NT2/D1 (cell line): ENCODE results near the gene HDX.

Experiments
- SUZ12 ChIP-seq: IDR thresholded peaks from 2 replicates; pipeline ENCODE4 v1.6.1; 2011; ENCODE audit not compliant: insufficient read length, insufficient read depth; ENCODE audit errors: extremely low read depth
- YY1 ChIP-seq: IDR thresholded peaks from 2 replicates; pipeline ENCODE4 v1.6.1; 2011; ENCODE audit not compliant: insufficient read length, insufficient read depth
- ZNF274 ChIP-seq: IDR thresholded peaks from 2 replicates; pipeline ENCODE4 v1.6.1; 2011; ENCODE audit warnings: mild to moderate bottlenecking, low read depth, low read length

- TF ChIP-seq ZNF274 (no peak), YY1 (no peak), SUZ12 (no peak)
Observed at GRCh38 chrX:84339507-84340364, 162.5 kb downstream of the HDX start.
